Measurements from ENCODE around the gene MEGF10. TPM values are rescaled to one million over a fixed set of nuclear protein-coding genes. Genes with fewer than 3 reads are reported as not detected.

MEGF10 gene
- polyA plus RNA-seq, 12 donors, result 19.9 to 51.7 (median 37.8) TPM; not detected in 1

Other genes with a start within 250 kb of the MEGF10 start
- gene C5orf63, start 217.3 kb upstream of the MEGF10 start, polyA plus RNA-seq (ENCODE audit: insufficient read length in 12 of 12), result 10 to 100 TPM in 2 of 12 donors, 1 to 10 TPM in 9, not detected in 1; 4.9 to 16.8 (median 8.3) TPM
- 10 to 100 TPM in 11 of 12 donors, not detected in 1; 51.4 to 86.4 (median 62.7) TPM for gene PRRC1, start 226.8 kb downstream of the MEGF10 start, polyA plus RNA-seq (ENCODE audit: insufficient read length in 12 of 12)